BLaER1 (cell line): ENCODE data around the gene TEX261.

Experiments used
- H3K27ac ChIP-seq: shearing (Covaris generic); formaldehyde crosslinking; 2 replicates; pipeline ENCODE4 v1.8.1; 2022
- H3K27me3 ChIP-seq: shearing (Covaris generic); formaldehyde crosslinking; 2 replicates; pipeline ENCODE4 v1.8.1; 2022
- H3K36me3 ChIP-seq: shearing (Covaris generic); formaldehyde crosslinking; 2 replicates; pipeline ENCODE4 v1.8.1; 2022
- H3K4me1 ChIP-seq: shearing (Covaris generic); formaldehyde crosslinking; 2 replicates; pipeline ENCODE4 v1.8.1; 2022
- H3K4me2 ChIP-seq: shearing (Covaris generic); formaldehyde crosslinking; 2 replicates; pipeline ENCODE4 v1.8.1; 2022
- H3K4me3 ChIP-seq: shearing (Covaris generic); formaldehyde crosslinking; 2 replicates; pipeline ENCODE4 v1.8.1; 2022
- H3K9ac ChIP-seq: shearing (Covaris generic); formaldehyde crosslinking; 2 replicates; pipeline ENCODE4 v1.8.1; 2022
- H3K9me3 ChIP-seq: shearing (Covaris generic); formaldehyde crosslinking; 2 replicates; pipeline ENCODE4 v1.8.1; 2022
- H4K20me1 ChIP-seq: shearing (Covaris generic); formaldehyde crosslinking; 2 replicates; pipeline ENCODE4 v1.8.1; 2022
- Cebpa-rat ChIP-seq: shearing (Covaris generic); IDR thresholded peaks from 2 replicates; pipeline ENCODE4 v1.8.1; 2022

The TEX261 gene

DNA sequence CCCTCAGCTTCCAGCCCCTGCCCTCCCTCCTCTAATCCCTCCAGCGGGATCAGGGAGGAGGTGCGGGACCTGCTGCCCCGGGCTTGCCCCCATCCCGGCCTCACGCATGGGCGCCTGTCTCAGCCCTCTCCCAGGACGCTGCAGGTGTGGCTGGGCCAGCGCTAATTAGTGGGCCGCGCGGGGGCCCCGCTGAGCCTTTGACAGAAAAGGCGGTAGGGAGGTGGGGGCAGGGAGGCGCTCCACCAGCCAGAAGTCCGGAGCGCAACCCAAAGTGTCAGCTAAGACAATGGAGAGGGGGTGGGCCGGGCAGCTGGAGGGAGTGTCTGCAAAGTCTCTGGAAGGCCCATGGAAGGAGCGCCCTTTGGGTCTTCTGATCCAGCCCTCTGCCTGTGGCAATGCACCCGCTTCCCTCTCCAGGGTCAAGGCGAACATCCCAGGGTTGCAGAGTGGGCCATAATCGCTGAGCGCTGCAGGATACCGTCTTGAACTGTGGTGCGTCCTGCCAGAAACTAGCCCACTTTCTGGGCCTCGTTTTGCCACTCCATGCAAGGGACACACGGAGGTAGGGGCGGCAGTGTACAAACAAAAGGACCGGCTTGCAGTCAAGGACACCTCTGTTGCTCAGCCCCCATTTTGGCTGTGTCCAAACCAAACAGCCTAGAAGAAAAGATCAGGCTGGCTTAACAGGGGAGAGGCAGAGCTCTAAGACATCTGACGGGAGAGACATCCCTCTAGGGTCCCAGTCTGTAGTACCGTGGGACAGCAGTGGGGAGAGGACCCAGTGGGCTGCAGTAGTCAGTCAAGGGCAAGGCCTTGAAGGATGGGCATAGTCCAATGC lies 55.5 kb downstream of the TEX261 start:
- 0 out of 2 replicates have a peak, but pooled peaks cover 8% of the 10 kb centered on the region for H3K36me3 ChIP-seq
- no peaks in the 10 kb centered on the region for H3K9me3 ChIP-seq
- peaks cover 11% of the 10 kb centered on the region; the same call in 1 of the 2 replicates for H3K4me1 ChIP-seq
- TF ChIP-seq Cebpa-rat, result no peak
- no peak overlapping the region for H3K9ac ChIP-seq
- no peaks in the 10 kb centered on the region for H3K27me3 ChIP-seq
- H3K4me3 ChIP-seq, result no peak overlapping the region
- H3K4me2 ChIP-seq, result no peak overlapping the region
- no peak overlapping the region for H3K27ac ChIP-seq
- no peaks in the 10 kb centered on the region for H4K20me1 ChIP-seq

DNA sequence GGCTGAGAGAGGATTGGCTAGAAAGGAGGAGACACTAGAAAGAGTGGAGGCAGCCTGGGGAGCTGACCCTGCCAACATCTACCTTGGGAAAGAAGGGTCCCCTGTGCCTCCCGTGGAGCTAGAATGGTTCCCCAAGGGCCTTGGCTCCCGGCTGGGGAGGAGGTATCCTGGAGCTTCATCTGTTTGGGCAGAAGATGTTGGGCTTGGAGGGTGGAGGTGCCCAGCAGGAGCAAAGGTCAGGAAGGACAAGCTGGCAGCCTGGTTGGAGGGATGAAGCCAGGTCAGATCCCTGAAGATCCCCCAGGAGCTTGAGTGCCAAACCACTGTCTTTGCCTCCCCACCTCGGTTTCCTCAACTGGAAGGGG lies 56.1 kb downstream of the TEX261 start:
- H3K27ac ChIP-seq, result no peak overlapping the region
- H3K9ac ChIP-seq, result no peak overlapping the region
- peaks cover 13% of the 10 kb centered on the region; the same call in 1 of the 2 replicates for H3K4me1 ChIP-seq
- no peak overlapping the region for H3K4me2 ChIP-seq
- H3K36me3 ChIP-seq, result 0 out of 2 replicates have a peak, but pooled peaks cover 8% of the 10 kb centered on the region
- no peaks in the 10 kb centered on the region for H4K20me1 ChIP-seq
- TF ChIP-seq Cebpa-rat, result no peak
- no peaks in the 10 kb centered on the region for H3K9me3 ChIP-seq
- no peaks in the 10 kb centered on the region for H3K27me3 ChIP-seq
- H3K4me3 ChIP-seq, result no peak overlapping the region

DNA sequence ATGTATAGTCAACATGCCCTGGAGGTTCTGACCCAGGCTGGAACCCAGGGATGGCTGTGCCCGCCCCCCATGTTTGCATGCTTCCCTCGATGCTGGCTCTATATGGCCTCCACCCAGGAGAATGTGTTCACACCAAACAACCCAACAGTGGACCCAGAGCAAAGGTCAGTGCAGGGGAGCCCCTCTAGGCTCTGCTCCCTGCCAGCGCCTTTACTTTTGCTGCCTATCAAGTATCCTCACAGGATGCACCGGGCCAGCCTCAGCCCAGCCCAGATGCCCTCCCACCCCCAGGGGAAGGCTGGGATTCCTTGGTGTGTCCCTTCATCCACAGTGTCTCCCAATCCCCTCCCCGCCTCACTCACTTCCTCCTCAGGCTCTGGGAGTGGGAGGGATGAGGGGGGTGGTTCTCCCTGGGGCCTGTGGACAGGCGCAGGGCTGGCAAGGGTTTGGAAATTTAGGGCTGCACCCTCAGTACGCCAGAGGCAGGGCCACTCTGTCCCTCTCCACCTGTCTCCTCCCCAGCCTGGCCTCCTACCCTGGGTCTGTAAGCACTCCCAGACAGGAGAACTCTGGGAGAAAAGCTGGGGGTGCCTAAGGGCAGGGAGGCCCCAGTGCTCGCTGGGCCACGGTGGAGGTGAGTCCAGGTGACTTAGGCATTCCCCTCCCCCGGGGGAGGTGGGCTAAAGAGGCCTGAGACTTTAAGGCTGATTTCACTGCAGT lies 56.6 kb downstream of the TEX261 start:
- H3K4me2 ChIP-seq, result no peak overlapping the region
- no peak overlapping the region for H3K27ac ChIP-seq

DNA sequence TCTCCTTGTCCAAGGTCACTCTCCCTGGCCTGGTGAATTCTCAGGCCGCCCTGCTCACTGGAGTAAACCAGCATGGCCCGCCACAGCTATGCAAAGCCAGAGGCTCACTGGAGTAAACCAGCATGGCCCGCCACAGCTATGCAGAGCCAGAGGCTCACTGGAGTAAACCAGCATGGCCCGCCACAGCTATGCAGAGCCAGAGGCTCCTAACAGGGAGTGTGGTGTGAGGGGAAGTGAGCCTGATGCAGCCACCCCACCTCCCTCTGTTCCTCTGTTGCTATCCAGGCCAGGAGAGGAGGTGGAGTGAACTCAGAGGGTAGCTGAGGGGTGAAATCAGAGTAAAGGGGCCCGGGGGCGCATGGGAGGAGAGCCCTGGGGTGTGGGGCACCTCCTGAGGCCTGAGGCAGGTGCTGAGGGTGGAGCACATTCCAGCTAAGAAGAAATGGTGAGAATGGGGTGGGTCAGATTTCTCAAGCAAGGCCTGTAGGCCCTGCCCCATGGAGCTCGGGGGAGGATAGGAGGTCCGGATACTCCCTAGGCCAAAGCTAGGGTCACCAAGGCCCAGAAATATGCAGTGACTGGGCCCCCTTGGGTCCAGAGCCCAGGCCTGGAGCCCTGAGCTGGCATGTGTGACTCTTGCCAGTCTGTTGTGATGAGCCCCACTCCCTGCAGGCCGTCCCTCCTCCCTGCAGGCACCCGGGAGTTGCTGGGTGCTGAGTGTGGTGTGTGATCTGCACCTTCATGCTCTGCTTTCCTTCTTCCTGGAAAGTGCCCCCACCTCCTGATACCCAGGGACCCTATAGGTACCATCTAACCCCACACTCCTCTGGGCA lies 57.5 kb downstream of the TEX261 start:
- no peak overlapping the region for H3K9ac ChIP-seq
- no peak overlapping the region for H3K27ac ChIP-seq
- no peaks in the 10 kb centered on the region for H3K27me3 ChIP-seq
- H4K20me1 ChIP-seq, result no peaks in the 10 kb centered on the region
- no peak overlapping the region for H3K4me2 ChIP-seq
- H3K4me3 ChIP-seq, result no peak overlapping the region
- 0 out of 2 replicates have a peak, but pooled peaks cover 7% of the 10 kb centered on the region for H3K36me3 ChIP-seq
- peaks cover 24% of the 10 kb centered on the region for H3K4me1 ChIP-seq
- H3K9me3 ChIP-seq, result no peaks in the 10 kb centered on the region
- no peak for TF ChIP-seq Cebpa-rat

More for the DNA sequence above, 56.6 kb downstream of the TEX261 start:
- no peaks in the 10 kb centered on the region for H3K9me3 ChIP-seq
- H3K36me3 ChIP-seq, result 0 out of 2 replicates have a peak, but pooled peaks cover 8% of the 10 kb centered on the region
- no peaks in the 10 kb centered on the region for H4K20me1 ChIP-seq
- peaks cover 18% of the 10 kb centered on the region; the same call in 1 of the 2 replicates for H3K4me1 ChIP-seq
- H3K4me3 ChIP-seq, result no peak overlapping the region
- H3K27me3 ChIP-seq, result no peaks in the 10 kb centered on the region
- no peak overlapping the region for H3K9ac ChIP-seq
- no peak for TF ChIP-seq Cebpa-rat

DNA sequence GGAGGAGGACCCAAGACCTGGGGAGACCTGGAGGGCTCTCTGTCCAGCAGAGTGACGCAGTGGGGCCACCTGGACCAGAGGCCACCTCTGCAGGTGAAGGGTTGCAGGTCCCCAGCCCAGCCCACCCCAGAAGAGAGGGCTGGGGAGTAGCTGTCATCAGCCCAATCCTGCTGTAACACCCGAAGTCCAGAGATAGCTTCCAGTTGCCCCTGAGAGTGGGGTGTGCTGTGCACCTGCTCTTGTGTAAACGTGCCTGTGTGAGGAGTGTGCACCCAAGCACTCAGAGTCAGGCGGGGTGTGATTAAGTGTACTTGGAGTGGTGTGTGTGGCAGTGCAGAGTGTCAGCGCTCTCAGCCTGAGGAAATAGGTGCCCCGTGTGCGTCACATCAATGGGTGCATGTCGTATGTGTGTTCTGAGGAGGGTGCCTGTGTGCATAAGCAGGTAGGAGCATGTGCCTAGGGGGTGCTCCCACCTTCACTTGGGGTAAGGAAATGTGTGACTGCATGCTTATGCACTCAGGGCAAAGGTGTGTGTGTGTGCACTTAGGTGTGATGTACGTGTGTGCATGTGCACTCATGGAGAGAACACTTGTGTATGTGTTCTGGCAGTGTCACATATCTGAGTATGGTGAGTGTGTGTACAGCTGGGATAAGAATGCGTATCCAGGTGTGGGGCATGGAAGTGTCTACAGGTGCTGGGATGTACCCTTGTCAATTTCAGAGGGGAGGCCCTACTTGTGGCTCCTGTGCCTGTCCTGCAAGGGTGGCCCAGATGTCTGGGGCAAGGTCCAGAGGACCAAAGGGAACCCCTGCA lies 58.3 kb downstream of the TEX261 start:
- peaks cover 32% of the 10 kb centered on the region for H3K4me1 ChIP-seq
- H3K9me3 ChIP-seq, result no peaks in the 10 kb centered on the region
- no peaks in the 10 kb centered on the region for H4K20me1 ChIP-seq
- no peaks in the 10 kb centered on the region for H3K27me3 ChIP-seq
- no peaks in the 10 kb centered on the region for H3K36me3 ChIP-seq
- H3K9ac ChIP-seq, result no peak overlapping the region
- H3K4me3 ChIP-seq, result no peak overlapping the region
- H3K27ac ChIP-seq, result no peak overlapping the region
- H3K4me2 ChIP-seq, result no peak overlapping the region
- no peak for TF ChIP-seq Cebpa-rat
